Thyroid gland (tissue), 4 donors: ENCODE data around the gene GNB2. TPM values are rescaled to one million over a fixed set of nuclear protein-coding genes. Genes with fewer than 3 reads are reported as not detected.
"Not testable (repeated sequence)": the region's sequence is repeated elsewhere in the genome, so short reads cannot be mapped to it uniquely, and the experiment has no call there.

Experiments
- DNase-seq, 2 donors: peaks; one replicate each; pipeline ENCODE4 v3.0.0-alpha.2; 2019
- H3K27ac ChIP-seq, 3 donors: fragments of 200-600 bp; sonication (generic); 1 replicate in 2 of 3; 2 replicates in 1 of 3; pipeline ENCODE4 v1.5.1; 2016 to 2019; ENCODE audit warnings: mild to moderate bottlenecking in 1 of 3, moderate library complexity in 1 of 3
- H3K27me3 ChIP-seq: fragments of 200-600 bp; sonication (generic); one replicate; pipeline ENCODE4 v1.5.1; 2019
- H3K36me3 ChIP-seq, 2 donors: fragments of 200-600 bp; sonication (generic); one replicate each; pipeline ENCODE4 v1.5.1; 2016 to 2019
- H3K4me1 ChIP-seq, 2 donors: fragments of 200-600 bp; sonication (generic); one replicate each; pipeline ENCODE4 v1.5.1; 2017 to 2019
- H3K4me3 ChIP-seq, 3 donors: fragments of 200-600 bp; sonication (generic); replicated peaks in 1 of 3; 1 replicate in 2 of 3; 2 replicates in 1 of 3; pipeline ENCODE4 v1.5.1; 2016; ENCODE audit warnings: mild to moderate bottlenecking in 1 of 3
- H3K9me3 ChIP-seq: fragments of 200-600 bp; sonication (generic); one replicate; pipeline ENCODE4 v1.5.1; 2017
- CTCF ChIP-seq, 6 experiments: fragments of 200-600 bp in 3 of 6; fragments of 450-650 bp in 3 of 6; sonication (generic) in 3 of 6; IDR thresholded peaks; one replicate each; pipeline ENCODE4 v1.5.1; 2016 to 2019; ENCODE audit warnings: antibody characterized with exemption in 6 of 6, mild to moderate bottlenecking in 2 of 6, inconsistent platforms in 1 of 6, moderate library complexity in 1 of 6
- POLR2A ChIP-seq, 2 donors: fragments of 450-650 bp; IDR thresholded peaks; one replicate each; pipeline ENCODE4 v1.6.1; 2017; ENCODE audit warnings: antibody characterized with exemption in 2 of 2, mild to moderate bottlenecking in 2 of 2, moderate library complexity in 1 of 2
- WGBS, 2 donors: methylation state at CpG; one replicate each; pipeline ENCODE4 v1.1.5; 2017; 5-methylcytosine and 5-hydroxymethylcytosine counted together
- intact Hi-C: fragments of 100-400 bp; cut with DNase I; formaldehyde crosslinking; loops from one replicate; pipeline ENCODE4 v1.15.1; 2023
- total RNA-seq, 4 donors: library from RNA; depleted of rRNA; stranded (reverse); fragments of >200 nt; gene quantifications; one replicate each; pipeline ENCODE4 v1.2.3, GENCODE V29; 2016

Gene GNB2
- total RNA-seq, 4 donors from 2014 or later = 168 to 221 (median 186) TPM

- Histone ChIP-seq H3K36me3 (no peaks in the 10 kb centered on the region), H3K27me3 (peaks cover 5% of the 10 kb centered on the region), H3K4me3 (no peak overlapping the region), H3K27ac (no peak overlapping the region), H3K9me3 (no peaks in the 10 kb centered on the region), H3K4me1 (no peaks in the 10 kb centered on the region)
- intact Hi-C loops = no loop called here
- TF ChIP-seq CTCF (IDR thresholded peaks at IDR 0.05) (no peak), POLR2A (IDR thresholded peaks at IDR 0.05) (no peak)
- DNase-seq = no peak
- WGBS, 2 donors = 71 to 83% methylated on average over 11 to 14 of the region's 15 CpGs
Measured at GRCh38 chr7:100649826-100650565, 23.5 kb upstream of the GNB2 start.

- H3K4me3 ChIP-seq = no peak overlapping the region
- intact Hi-C loops = no loop called here
- WGBS, 2 donors = 57% methylated on average over 17 to 20 of the region's 25 CpGs
- no peak overlapping the region for H3K27ac ChIP-seq
- H3K4me1 ChIP-seq = peaks cover 0 to 4% of the 10 kb centered on the region in 2 donors
- H3K9me3 ChIP-seq = no peaks in the 10 kb centered on the region
- H3K27me3 ChIP-seq = peaks cover 17% of the 10 kb centered on the region
- no peak for DNase-seq
- TF ChIP-seq POLR2A (IDR thresholded peaks at IDR 0.05) = no peak
- no peak for TF ChIP-seq CTCF (IDR thresholded peaks at IDR 0.05)
- no peaks in the 10 kb centered on the region for H3K36me3 ChIP-seq
Measured at GRCh38 chr7:100654908-100655831, 18.4 kb upstream of the GNB2 start.

- Histone ChIP-seq H3K27ac (no peak within 1 kb of the TSS), H3K9me3 (no peaks in the 10 kb centered on the region), H3K4me1 (peaks cover 0 to 4% of the 10 kb centered on the region in 2 donors), H3K4me3 (no peak within 1 kb of the TSS), H3K36me3 (no peaks in the 10 kb centered on the region), H3K27me3 (peaks cover 17% of the 10 kb centered on the region)
- WGBS, 2 donors = 4 to 21% methylated on average over 30 of the region's 63 CpGs
- no peak for TF ChIP-seq POLR2A (IDR thresholded peaks at IDR 0.05)
- TF ChIP-seq CTCF (IDR thresholded peaks at IDR 0.05) = no peak
- DNase-seq = peak; percentile 31 to 41
- intact Hi-C loops = no loop called here
Measured at GRCh38 chr7:100655908-100656674, 17.4 kb upstream of the GNB2 start, which contains the start of gene ACTL6B. Gene ACTL6B (minus strand): TSS chr7:100656448. CDS start chr7:100656354, 94 bp downstream.

GRCh38 chr7:100662194-100662776, 11.3 kb upstream of the GNB2 start:
- intact Hi-C loops, H3K27me3 ChIP-seq, H3K4me3 ChIP-seq, H3K4me1 ChIP-seq, H3K36me3 ChIP-seq, H3K27ac ChIP-seq, H3K9me3 ChIP-seq: not testable (repeated sequence)
- 70% methylated on average over 12 of the region's 12 CpGs for WGBS, 2 donors
- peak; percentile 48 to 50 for DNase-seq

GRCh38 chr7:100665168-100665726, 8.3 kb upstream of the GNB2 start:
- WGBS, 2 donors = 93 to 95% methylated on average over 5 of the region's 5 CpGs
- no peaks in the 10 kb centered on the region for H3K27me3 ChIP-seq
- intact Hi-C loops = no loop called here
- H3K27ac ChIP-seq = no peak overlapping the region
- H3K36me3 ChIP-seq = no peaks in the 10 kb centered on the region
- no peaks in the 10 kb centered on the region for H3K4me1 ChIP-seq
- no peak overlapping the region for H3K4me3 ChIP-seq
- TF ChIP-seq POLR2A (IDR thresholded peaks at IDR 0.05) = no peak
- no peak for TF ChIP-seq CTCF (IDR thresholded peaks at IDR 0.05)
- H3K9me3 ChIP-seq = no peaks in the 10 kb centered on the region
- DNase-seq = no peak
